Ramos (cell line): ENCODE measurements around the gene PRICKLE1.
"Not testable (repeated sequence)": the region's sequence is repeated elsewhere in the genome, so short reads cannot be mapped to it uniquely, and the experiment has no call there.

Source experiments
- in situ Hi-C: fragments of 300-500 bp; cut with MboI; formaldehyde crosslinking; loops from one replicate; pipeline ENCODE4 v1.14.3; 2022; ENCODE audit warnings: low sequenced_read_pairs; ENCODE audit not compliant: unreplicated experiment

PRICKLE1 gene

DNA sequence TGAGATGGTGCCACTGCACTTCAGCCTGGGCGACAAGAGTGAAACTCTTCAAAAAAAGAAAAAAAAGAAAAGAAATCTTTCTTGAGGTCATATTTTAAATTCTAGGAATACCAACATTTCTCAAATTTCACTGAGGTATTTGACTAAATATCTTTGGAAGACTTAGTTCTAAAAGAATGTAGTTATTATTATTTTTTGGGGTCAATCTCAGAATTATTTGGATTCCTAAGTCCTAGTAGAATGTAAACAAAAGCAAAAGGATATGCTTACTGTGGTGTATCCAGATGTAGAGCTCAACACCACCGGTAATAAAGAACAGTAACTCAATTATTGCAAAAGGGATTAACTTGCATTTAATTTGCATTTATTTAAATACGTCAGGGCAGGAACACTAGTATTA, 25.0 kb downstream of the PRICKLE1 start:
- in situ Hi-C loops: no loop called here

DNA sequence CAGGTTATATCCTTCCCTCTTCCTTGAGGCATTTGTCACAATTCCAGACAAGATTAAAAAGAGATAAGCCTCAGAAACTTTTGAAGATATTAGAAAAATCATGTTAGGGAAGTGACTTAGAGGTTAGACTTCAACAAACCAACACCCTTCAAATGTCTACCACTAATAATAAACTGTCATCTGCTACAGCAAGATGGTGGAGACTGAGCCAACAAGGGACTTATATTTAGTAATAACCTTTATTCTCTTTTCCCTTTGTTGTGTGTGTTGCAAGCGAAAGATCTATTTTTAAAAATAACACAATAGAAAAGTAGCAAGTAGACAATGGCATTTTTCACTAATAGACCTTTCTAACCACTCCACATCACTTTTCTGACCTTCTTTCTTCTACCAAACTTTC, 28.6 kb downstream of the PRICKLE1 start:
- in situ Hi-C loops: no loop called here

- in situ Hi-C loops: no loop called here
Observed at GRCh38 chr12:42557586-42558172, 31.9 kb downstream of the PRICKLE1 start.

- in situ Hi-C loops: no loop called here
Observed at GRCh38 chr12:42556917-42557316, 32.6 kb downstream of the PRICKLE1 start.

GRCh38 chr12:42552822-42553221, 36.7 kb downstream of the PRICKLE1 start:
- in situ Hi-C loops: no loop called here

DNA sequence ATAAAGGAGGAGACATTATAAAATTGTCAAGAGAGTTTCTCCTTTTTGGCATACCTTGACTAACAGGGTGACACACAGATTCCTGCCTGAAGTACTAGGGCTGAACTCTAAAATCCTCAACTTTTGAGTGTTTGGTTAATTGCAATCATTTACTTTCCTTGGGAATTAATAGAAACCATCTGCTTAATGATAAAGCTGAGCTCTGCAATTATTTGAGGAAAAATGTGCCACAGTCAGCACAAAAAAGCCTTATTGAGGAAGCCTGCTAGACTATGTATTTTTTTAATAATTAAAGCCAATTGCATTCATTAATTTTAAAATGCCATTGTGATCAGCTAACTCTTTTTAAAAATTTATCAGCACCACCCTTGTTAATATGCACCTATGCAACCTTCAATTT, 38.7 kb downstream of the PRICKLE1 start:
- in situ Hi-C loops: no loop called here

GRCh38 chr12:42546709-42547108, 42.8 kb downstream of the PRICKLE1 start:
- in situ Hi-C loops: no loop called here

DNA sequence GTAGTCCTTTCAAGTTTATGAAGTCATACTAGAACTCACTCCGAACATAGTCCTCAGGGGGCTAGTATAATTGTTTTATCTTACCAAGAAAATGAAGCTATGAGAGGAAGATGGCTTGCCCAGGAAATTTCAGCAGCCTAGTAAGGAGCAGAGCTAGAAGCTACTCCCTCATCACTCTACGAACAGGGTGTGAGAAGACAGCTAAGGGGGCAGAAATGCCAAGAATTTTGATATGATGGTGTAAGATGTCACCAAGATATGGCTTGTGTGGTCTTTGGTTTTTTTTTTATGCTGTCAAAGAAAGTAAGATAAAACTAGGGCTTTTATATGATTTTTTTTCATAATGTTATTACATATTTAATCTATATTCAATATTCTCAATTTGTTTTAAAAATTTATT, 47.6 kb downstream of the PRICKLE1 start:
- in situ Hi-C loops: no loop called here

DNA sequence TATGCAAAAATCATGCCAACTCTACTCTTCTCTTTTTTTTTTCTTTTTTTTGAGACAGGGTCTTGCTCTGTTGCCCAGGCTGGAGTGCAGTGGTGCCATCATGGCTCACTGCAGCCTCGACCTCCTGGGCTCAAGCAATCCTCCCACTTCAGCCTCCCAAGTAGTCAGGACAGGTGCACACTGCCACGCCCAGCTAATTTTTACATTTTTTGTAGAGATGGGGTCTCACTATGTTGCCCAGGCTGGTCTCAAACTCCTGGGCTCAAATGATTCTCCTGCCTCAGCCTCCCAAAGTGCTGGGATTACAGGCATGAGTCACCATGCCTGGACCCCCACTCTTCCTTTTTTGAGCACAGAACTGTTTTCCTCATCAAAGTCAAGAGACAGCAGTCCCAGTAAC, 48.2 kb downstream of the PRICKLE1 start:
- in situ Hi-C loops: not testable (repeated sequence)

- in situ Hi-C loops: no loop called here
Observed at GRCh38 chr12:42539696-42540095, 49.9 kb downstream of the PRICKLE1 start.

DNA sequence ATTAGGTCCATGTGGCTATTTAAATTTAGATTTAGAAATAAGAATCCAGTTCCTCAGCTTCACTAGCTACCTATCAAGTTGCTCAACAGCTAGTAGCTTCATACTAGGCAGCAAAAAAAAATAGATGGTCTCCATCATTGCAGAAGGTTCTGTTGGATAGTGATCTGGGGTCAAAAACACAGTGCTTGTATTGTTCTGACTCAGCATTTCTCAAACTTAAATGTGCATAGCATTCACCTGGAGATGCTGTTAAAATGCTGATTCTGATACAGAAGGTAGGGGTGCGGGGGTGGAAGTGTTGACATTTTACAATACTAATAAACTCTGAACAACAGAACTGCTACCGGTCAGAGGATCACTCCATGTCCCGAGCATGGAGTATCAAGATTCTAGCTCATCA, 51.3 kb downstream of the PRICKLE1 start:
- in situ Hi-C loops: no loop called here

GRCh38 chr12:42534184-42534838, 55.2 kb downstream of the PRICKLE1 start:
- in situ Hi-C loops: no loop called here

GRCh38 chr12:42530284-42530683, 59.3 kb downstream of the PRICKLE1 start:
- in situ Hi-C loops: no loop called here

GRCh38 chr12:42525444-42525843, 64.1 kb downstream of the PRICKLE1 start:
- in situ Hi-C loops: no loop called here

DNA sequence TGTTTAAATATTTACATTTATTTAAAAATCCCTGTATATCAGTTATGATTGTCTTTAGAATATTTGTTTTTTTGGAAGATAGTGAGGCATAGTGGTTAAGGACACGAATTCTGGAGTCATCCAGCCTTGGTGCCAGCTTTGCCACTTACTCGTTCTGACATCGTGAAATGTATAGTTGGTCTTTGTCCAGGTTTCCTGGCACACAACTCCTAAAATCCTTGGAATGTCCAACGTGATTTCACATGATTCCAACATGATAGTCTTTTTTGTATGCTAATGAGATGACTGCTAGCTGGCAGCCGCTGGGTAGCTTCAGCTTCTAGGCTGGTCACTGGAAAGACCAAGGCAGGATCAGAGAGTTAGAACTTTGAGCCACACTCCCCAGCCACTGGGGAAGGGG, 64.8 kb downstream of the PRICKLE1 start:
- in situ Hi-C loops: no loop called here

GRCh38 chr12:42516573-42516972, 73.0 kb downstream of the PRICKLE1 start:
- in situ Hi-C loops: no loop called here

GRCh38 chr12:42511656-42512055, 77.9 kb downstream of the PRICKLE1 start:
- in situ Hi-C loops: no loop called here

DNA sequence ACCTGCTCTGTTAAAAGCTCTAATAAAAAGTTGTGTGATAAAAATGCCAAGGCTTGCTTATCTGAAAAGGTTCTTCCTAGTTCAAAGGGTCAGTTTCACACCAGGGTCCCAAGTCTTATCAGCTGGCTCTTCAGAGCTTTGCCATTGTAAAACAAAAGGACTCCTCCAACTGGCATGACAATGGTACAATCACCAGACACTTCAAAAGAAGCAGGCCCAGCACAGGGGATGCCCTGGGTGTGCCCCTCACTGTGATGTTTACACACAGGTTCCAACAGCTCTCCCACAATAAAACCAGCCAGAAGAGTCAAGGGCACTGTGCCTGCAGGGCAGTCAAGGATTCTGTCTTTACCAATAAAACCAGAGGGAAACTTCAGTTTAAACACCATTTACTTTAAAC, 78.7 kb downstream of the PRICKLE1 start:
- in situ Hi-C loops: no loop called here

GRCh38 chr12:42508913-42509460, 80.6 kb downstream of the PRICKLE1 start:
- in situ Hi-C loops: no loop called here

GRCh38 chr12:42507565-42507964, 82.0 kb downstream of the PRICKLE1 start:
- in situ Hi-C loops: no loop called here

DNA sequence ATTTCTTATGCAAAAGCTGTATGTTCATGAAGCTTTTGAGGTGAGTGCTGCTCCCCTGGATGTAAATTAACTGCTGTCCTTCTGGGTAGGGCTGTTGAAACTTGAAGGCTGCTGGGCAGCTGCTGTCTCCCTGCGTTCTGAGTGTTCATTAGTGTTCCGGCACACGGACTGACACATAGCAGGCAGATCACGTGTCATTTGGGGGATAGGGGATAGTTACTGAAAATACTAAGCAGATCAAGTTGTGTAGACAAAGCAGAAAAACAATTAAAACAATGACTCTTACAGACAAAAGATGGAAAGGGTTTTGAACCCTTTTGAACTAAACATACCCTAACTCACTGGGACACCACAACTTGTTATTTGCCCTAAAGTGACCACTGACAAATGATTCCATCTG, 82.5 kb downstream of the PRICKLE1 start:
- in situ Hi-C loops: no loop called here

DNA sequence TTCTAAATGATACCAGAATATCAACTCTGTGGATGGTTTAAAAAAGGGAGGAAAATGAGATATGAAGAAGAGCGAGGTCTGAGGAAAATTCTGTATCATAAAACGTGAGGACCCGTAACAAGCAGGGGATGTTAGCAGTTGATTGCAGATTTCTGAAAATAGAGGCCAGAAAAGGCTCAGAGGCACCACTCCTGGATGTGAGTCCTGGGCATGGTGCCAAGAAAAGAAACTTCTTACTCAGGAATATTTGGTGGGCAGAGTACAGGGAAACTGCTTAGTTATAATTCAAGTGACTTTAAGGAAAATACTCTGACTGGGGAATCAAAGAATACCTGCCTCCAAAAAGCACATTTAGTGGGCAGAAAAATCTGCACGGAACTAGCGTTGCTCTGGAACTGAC, 85.5 kb downstream of the PRICKLE1 start:
- in situ Hi-C loops: no loop called here
